Measurements from ENCODE around the gene SPATA33.
A peak's percentile ranks its signal among the peaks of the same experiment; 100 is the strongest.

SPATA33 gene

GRCh38 chr16:89615596-89616090 is 42.0 kb upstream of the SPATA33 start:
- Histone ChIP-seq H3K79me1 (ENCODE audit: low read depth, low read length) (no peaks in the 10 kb centered on the region), H4K91ac (ENCODE audit: low read depth, low read length, poor library complexity) (no peak overlapping the region), H3K4me3 (ENCODE audit: low read length in 2 of 2) (no peak overlapping the region), H4K8ac (ENCODE audit: low read depth, low read length) (peak overlapping the region; percentile 48), H3K9me3 (replicated peaks in 1 of 2; ENCODE audit: control insufficient read depth in 2 of 2, insufficient read depth in 1 of 2, low read depth in 1 of 2, low read length in 2 of 2) (no peaks in the 10 kb centered on the region), H3K18ac (ENCODE audit: low read length) (peak overlapping the region; percentile 91), H3K14ac (ENCODE audit: low read length) (peak overlapping the region; percentile 75), H3K9ac (ENCODE audit: low read depth, low read length, poor library complexity) (no peak overlapping the region), H3K27me3 (ENCODE audit: control insufficient read depth in 3 of 3, insufficient read depth in 3 of 3, low read depth in 1 of 3, low read length in 3 of 3) (no peaks in the 10 kb centered on the region), H2BK5ac (ENCODE audit: low read length) (peak overlapping the region; percentile 53), H2AK5ac (ENCODE audit: low read depth, low read length) (peak overlapping the region; percentile 99), H2BK15ac (ENCODE audit: low read length) (peak overlapping the region; percentile 87), H3K4me2 (ENCODE audit: insufficient read depth, low read length, poor library complexity, severe bottlenecking) (no peak overlapping the region), H3K4me1 (ENCODE audit: control insufficient read depth in 2 of 2, insufficient read depth in 1 of 2, low read depth in 1 of 2, low read length in 2 of 2) (peaks cover 7 to 15% of the 10 kb centered on the region in 2 donors), H2BK12ac (ENCODE audit: low read length) (peak overlapping the region; percentile 84), H3K4ac (ENCODE audit: low read length) (no peak overlapping the region), H2BK120ac (ENCODE audit: low read depth, low read length) (peak overlapping the region; percentile 0), H2AFZ (ENCODE audit: low read length) (peak overlapping the region; percentile 65), H3K27ac (replicated peaks; ENCODE audit: low read length) (no peak overlapping the region), H3K23ac (ENCODE audit: low read depth, low read length, poor library complexity) (no peak overlapping the region), H3K36me3 (replicated peaks in 1 of 2; ENCODE audit: control insufficient read depth in 2 of 2, insufficient read depth in 2 of 2, low read length in 2 of 2) (no peaks in the 10 kb centered on the region)
- no peak for DNase-seq (ENCODE audit: low spot score)
- WGBS, 2 donors (ENCODE audit: extremely low coverage in 2 of 2, insufficient read length in 2 of 2, insufficient replicate concordance in 1 of 2): no CpG with 5 or more reads among the region's 17 CpGs

GRCh38 chr16:89616623-89617022 is 41.0 kb upstream of the SPATA33 start:
- Histone ChIP-seq H3K9ac (ENCODE audit: low read depth, low read length, poor library complexity) (no peak overlapping the region), H3K4ac (ENCODE audit: low read length) (no peak overlapping the region), H3K4me3 (ENCODE audit: low read length in 2 of 2) (no peak overlapping the region), H3K18ac (ENCODE audit: low read length) (no peak overlapping the region), H3K14ac (ENCODE audit: low read length) (peak overlapping the region; percentile 75), H3K23ac (ENCODE audit: low read depth, low read length, poor library complexity) (peak overlapping the region; percentile 51), H2AK5ac (ENCODE audit: low read depth, low read length) (peak overlapping the region; percentile 0), H3K79me1 (ENCODE audit: low read depth, low read length) (no peaks in the 10 kb centered on the region), H2BK12ac (ENCODE audit: low read length) (peak overlapping the region; percentile 65), H2BK5ac (ENCODE audit: low read length) (no peak overlapping the region), H2BK15ac (ENCODE audit: low read length) (no peak overlapping the region), H3K27me3 (ENCODE audit: control insufficient read depth in 3 of 3, insufficient read depth in 3 of 3, low read depth in 1 of 3, low read length in 3 of 3) (no peaks in the 10 kb centered on the region), H3K9me3 (replicated peaks in 1 of 2; ENCODE audit: control insufficient read depth in 2 of 2, insufficient read depth in 1 of 2, low read depth in 1 of 2, low read length in 2 of 2) (no peaks in the 10 kb centered on the region), H3K4me1 (ENCODE audit: control insufficient read depth in 2 of 2, insufficient read depth in 1 of 2, low read depth in 1 of 2, low read length in 2 of 2) (peaks cover 9 to 17% of the 10 kb centered on the region in 2 donors), H3K4me2 (ENCODE audit: insufficient read depth, low read length, poor library complexity, severe bottlenecking) (no peak overlapping the region), H2BK120ac (ENCODE audit: low read depth, low read length) (no peak overlapping the region), H3K36me3 (replicated peaks in 1 of 2; ENCODE audit: control insufficient read depth in 2 of 2, insufficient read depth in 2 of 2, low read length in 2 of 2) (no peaks in the 10 kb centered on the region), H4K91ac (ENCODE audit: low read depth, low read length, poor library complexity) (no peak overlapping the region), H2AFZ (ENCODE audit: low read length) (peak overlapping the region; percentile 59), H4K8ac (ENCODE audit: low read depth, low read length) (no peak overlapping the region), H3K27ac (replicated peaks; ENCODE audit: low read length) (no peak overlapping the region)
- no CpG with 5 or more reads among the region's 20 CpGs for WGBS, 2 donors (ENCODE audit: extremely low coverage in 2 of 2, insufficient read length in 2 of 2, insufficient replicate concordance in 1 of 2)
- DNase-seq (ENCODE audit: low spot score): no peak

GRCh38 chr16:89617036-89617435 is 40.6 kb upstream of the SPATA33 start:
- H2BK120ac ChIP-seq (ENCODE audit: low read depth, low read length): no peak overlapping the region
- no peak overlapping the region for H3K4ac ChIP-seq (ENCODE audit: low read length)
- peak overlapping the region; percentile 0 for H2AK5ac ChIP-seq (ENCODE audit: low read depth, low read length)
- no peak overlapping the region for H4K8ac ChIP-seq (ENCODE audit: low read depth, low read length)
- no peak overlapping the region for H3K27ac ChIP-seq (replicated peaks; ENCODE audit: low read length)
- H3K9ac ChIP-seq (ENCODE audit: low read depth, low read length, poor library complexity): no peak overlapping the region
- peaks cover 13 to 22% of the 10 kb centered on the region in 2 donors for H3K4me1 ChIP-seq (ENCODE audit: control insufficient read depth in 2 of 2, insufficient read depth in 1 of 2, low read depth in 1 of 2, low read length in 2 of 2)
- H3K9me3 ChIP-seq (replicated peaks in 1 of 2; ENCODE audit: control insufficient read depth in 2 of 2, insufficient read depth in 1 of 2, low read depth in 1 of 2, low read length in 2 of 2): no peaks in the 10 kb centered on the region
- H2BK5ac ChIP-seq (ENCODE audit: low read length): no peak overlapping the region
- no peak overlapping the region for H2AFZ ChIP-seq (ENCODE audit: low read length)
- no peak overlapping the region for H3K18ac ChIP-seq (ENCODE audit: low read length)
- peak overlapping the region; percentile 75 for H3K14ac ChIP-seq (ENCODE audit: low read length)
- no CpG with 5 or more reads among the region's 6 CpGs for WGBS, 2 donors (ENCODE audit: extremely low coverage in 2 of 2, insufficient read length in 2 of 2, insufficient replicate concordance in 1 of 2)
- no peaks in the 10 kb centered on the region for H3K36me3 ChIP-seq (replicated peaks in 1 of 2; ENCODE audit: control insufficient read depth in 2 of 2, insufficient read depth in 2 of 2, low read length in 2 of 2)
- peak overlapping the region; percentile 65 for H2BK12ac ChIP-seq (ENCODE audit: low read length)
- no peaks in the 10 kb centered on the region for H3K27me3 ChIP-seq (ENCODE audit: control insufficient read depth in 3 of 3, insufficient read depth in 3 of 3, low read depth in 1 of 3, low read length in 3 of 3)
- no peak overlapping the region for H3K4me3 ChIP-seq (ENCODE audit: low read length in 2 of 2)
- no peak overlapping the region for H4K91ac ChIP-seq (ENCODE audit: low read depth, low read length, poor library complexity)
- DNase-seq (ENCODE audit: low spot score): no peak
- H3K79me1 ChIP-seq (ENCODE audit: low read depth, low read length): no peaks in the 10 kb centered on the region
- H2BK15ac ChIP-seq (ENCODE audit: low read length): no peak overlapping the region
- no peak overlapping the region for H3K4me2 ChIP-seq (ENCODE audit: insufficient read depth, low read length, poor library complexity, severe bottlenecking)
- peak overlapping the region; percentile 51 for H3K23ac ChIP-seq (ENCODE audit: low read depth, low read length, poor library complexity)

- Histone ChIP-seq H2BK120ac (ENCODE audit: low read depth, low read length) (no peak overlapping the region), H3K79me1 (ENCODE audit: low read depth, low read length) (no peaks in the 10 kb centered on the region), H3K9ac (ENCODE audit: low read depth, low read length, poor library complexity) (no peak overlapping the region), H2BK5ac (ENCODE audit: low read length) (no peak overlapping the region), H4K8ac (ENCODE audit: low read depth, low read length) (no peak overlapping the region), H3K4me2 (ENCODE audit: insufficient read depth, low read length, poor library complexity, severe bottlenecking) (no peak overlapping the region), H2BK12ac (ENCODE audit: low read length) (no peak overlapping the region), H3K4ac (ENCODE audit: low read length) (no peak overlapping the region), H3K27ac (replicated peaks; ENCODE audit: low read length) (no peak overlapping the region), H3K36me3 (replicated peaks in 1 of 2; ENCODE audit: control insufficient read depth in 2 of 2, insufficient read depth in 2 of 2, low read length in 2 of 2) (no peaks in the 10 kb centered on the region), H3K14ac (ENCODE audit: low read length) (no peak overlapping the region), H3K27me3 (ENCODE audit: control insufficient read depth in 3 of 3, insufficient read depth in 3 of 3, low read depth in 1 of 3, low read length in 3 of 3) (no peaks in the 10 kb centered on the region), H2BK15ac (ENCODE audit: low read length) (no peak overlapping the region), H4K91ac (ENCODE audit: low read depth, low read length, poor library complexity) (no peak overlapping the region), H3K23ac (ENCODE audit: low read depth, low read length, poor library complexity) (no peak overlapping the region), H3K4me1 (ENCODE audit: control insufficient read depth in 2 of 2, insufficient read depth in 1 of 2, low read depth in 1 of 2, low read length in 2 of 2) (peaks cover 13 to 17% of the 10 kb centered on the region in 2 donors), H3K18ac (ENCODE audit: low read length) (no peak overlapping the region), H2AK5ac (ENCODE audit: low read depth, low read length) (no peak overlapping the region), H3K9me3 (replicated peaks in 1 of 2; ENCODE audit: control insufficient read depth in 2 of 2, insufficient read depth in 1 of 2, low read depth in 1 of 2, low read length in 2 of 2) (no peaks in the 10 kb centered on the region), H3K4me3 (ENCODE audit: low read length in 2 of 2) (no peak overlapping the region), H2AFZ (ENCODE audit: low read length) (no peak overlapping the region)
- no peak for DNase-seq (ENCODE audit: low spot score)
- WGBS, 2 donors (ENCODE audit: extremely low coverage in 2 of 2, insufficient read length in 2 of 2, insufficient replicate concordance in 1 of 2): no CpG with 5 or more reads among the region's 16 CpGs
Observed at GRCh38 chr16:89618109-89618998, 39.3 kb upstream of the SPATA33 start.

Data from neuronal stem cell (in vitro differentiated cells).